ENCODE measurements around the gene MTIF2.

- no peak for TF ChIP-seq ELK1 (IDR thresholded peaks at IDR 0.05; ENCODE audit: low read depth, low read length)
- no peak for TF ChIP-seq POLR2A (IDR thresholded peaks at IDR 0.05; ENCODE audit: low read length)
- TF ChIP-seq FOSL2 (IDR thresholded peaks at IDR 0.05) = no peak
- TF ChIP-seq FOSL2 (CRISPR knock-in tag; IDR thresholded peaks at IDR 0.05) = no peak
- no peak for TF ChIP-seq RCOR1 (IDR thresholded peaks at IDR 0.05; ENCODE audit: low read depth, low read length)
- TF ChIP-seq CTCF (IDR thresholded peaks at IDR 0.05) = no peak
- no peak for TF ChIP-seq MYC (IDR thresholded peaks at IDR 0.05; ENCODE audit: borderline replicate concordance, low read length)
Observed at GRCh38 chr2:55296393-55296792, 27.4 kb upstream of the MTIF2 start.
